Pancreas (tissue), 10 donors: Measurements from ENCODE around the gene CCNE1. TPM values are rescaled to one million over a fixed set of nuclear protein-coding genes. Genes with fewer than 3 reads are reported as not detected.

Experiments
- ATAC-seq, 4 donors: fragments of 200-7000 bp; cut with Tn5 transposase; one replicate each; pipeline versions ENCODE4 v1.8.0 to v1.9.1; 2020; ENCODE audit warnings: mild to moderate bottlenecking in 4 of 4, moderate library complexity in 4 of 4
- DNase-seq, 6 donors: peaks; one replicate each; pipeline ENCODE4 v3.0.0-alpha.2; 2020
- FAIRE-seq: peaks from 2 replicates; lab custom pipeline; 2012; peaks lifted over from hg19 to GRCh38; lab: Jason Lieb, UNC
- H3K27ac ChIP-seq, 4 donors: fragments of 200-600 bp; sonication (generic); 1 replicate in 3 of 4; 2 replicates in 1 of 4; pipeline versions ENCODE4 v1.5.0 to v1.8.0; 2020
- H3K27me3 ChIP-seq, 4 donors: fragments of 200-600 bp; one replicate each; pipeline ENCODE4 v1.8.0; 2021
- H3K36me3 ChIP-seq, 3 donors: fragments of 200-600 bp; sonication (generic) in 1 of 3; one replicate each; pipeline versions ENCODE4 v1.5.0 to v1.8.0; 2020 to 2021
- H3K4me1 ChIP-seq, 3 donors: fragments of 200-600 bp; one replicate each; pipeline ENCODE4 v1.8.0; 2021
- H3K4me3 ChIP-seq, 4 donors: fragments of 200-600 bp; sonication (generic) in 2 of 4; one replicate each; pipeline versions ENCODE4 v1.5.0 to v1.8.0; 2020 to 2021
- H3K9me3 ChIP-seq, 4 donors: fragments of 200-600 bp; one replicate each; pipeline ENCODE4 v1.8.0; 2021
- CTCF ChIP-seq, 4 donors: fragments of 200-600 bp; sonication (generic) in 3 of 4; IDR thresholded peaks; one replicate each; pipeline versions ENCODE4 v1.5.0 to v1.8.0; 2021; ENCODE audit warnings: antibody characterized with exemption in 4 of 4
- WGBS, 2 donors: extraction: QIAGEN DNeasy Blood & Tissue Kit; methylation state at CpG; one replicate each; pipeline ENCODE4 v1.1.7; 2013; 5-methylcytosine and 5-hydroxymethylcytosine counted together
- intact Hi-C, 3 donors: fragments of 100-400 bp; cut with DNase I; formaldehyde crosslinking; loops; one replicate each; pipeline versions ENCODE4 v1.11.1 to v1.14.2; 2022
- polyA plus RNA-seq, 2 donors: library from polyadenylated mRNA; stranded (reverse); fragments of 200-250 nt; gene quantifications; one replicate each; pipeline ENCODE4 v1.2.3, GENCODE V29; 2013
- total RNA-seq, 6 donors: library from RNA; stranded (reverse); fragmentation: NEBNext Ultra II Directional in 4 of 6; extraction: Animal tissue kit (Norgen Biotek cat#: 25700) in 4 of 6; gene quantifications; one replicate each; pipeline versions ENCODE4 v1.2.1 to v1.2.4, GENCODE V29; 2021 to 2023
- donor health status: healthy with polysubstance abuse.
- donor health status: DM: no; HTN: no; CAD: no; lungs with moderate emphysema.
- donor health status: DM: no; HTN: no; CAD: no.
- donor health status: control.
- donor health status: control.
- donor health status: Bipolar disorder and iron deficiency.
- donor health status: DM: yes; HTN: yes; CAD: no.
- donor health status: DM: no; HTN: no; CAD: no.
- donor health status: DM: no; HTN: no; CAD: no.
- donor health status: DM: yes; HTN: yes; CAD: no.

CCNE1 gene
- total and polyA plus RNA-seq, 8 donors, result 0.23 to 1.9 (median 0.74) TPM

DNA sequence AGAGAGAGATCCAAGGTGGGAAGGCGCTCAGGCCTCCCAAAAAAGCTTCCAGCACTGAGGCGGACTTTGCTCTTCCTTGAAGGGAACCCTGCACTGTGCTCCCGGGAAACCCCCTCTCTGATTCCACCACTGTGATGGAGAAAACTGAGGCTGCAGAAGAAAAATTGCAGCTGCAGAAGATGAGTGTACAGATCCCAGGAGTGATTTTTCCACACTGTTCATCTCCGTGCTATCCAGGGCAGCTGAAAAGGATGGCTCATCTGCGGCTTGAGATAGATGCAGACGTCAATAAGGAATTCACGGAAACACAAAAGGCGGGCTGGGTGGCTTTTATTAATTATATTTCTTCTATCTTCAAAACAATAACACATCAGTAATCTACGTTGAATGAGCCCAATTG, 26.2 kb downstream of the CCNE1 start:
- intact Hi-C loops, result no loop called here
- Histone ChIP-seq H3K9me3 (no peaks in the 10 kb centered on the region), H3K4me1 (no peaks in the 10 kb centered on the region), H3K4me3 (no peak overlapping the region), H3K27ac (no peak overlapping the region), H3K36me3 (no peaks in the 10 kb centered on the region), H3K27me3 (no peaks in the 10 kb centered on the region)
- TF ChIP-seq CTCF (IDR thresholded peaks at IDR 0.05), result no peak
- WGBS, 2 donors, result 69 to 75% methylated on average over 9 of the region's 9 CpGs
- FAIRE-seq (no peak), ATAC-seq (no peak), DNase-seq (no peak)

DNA sequence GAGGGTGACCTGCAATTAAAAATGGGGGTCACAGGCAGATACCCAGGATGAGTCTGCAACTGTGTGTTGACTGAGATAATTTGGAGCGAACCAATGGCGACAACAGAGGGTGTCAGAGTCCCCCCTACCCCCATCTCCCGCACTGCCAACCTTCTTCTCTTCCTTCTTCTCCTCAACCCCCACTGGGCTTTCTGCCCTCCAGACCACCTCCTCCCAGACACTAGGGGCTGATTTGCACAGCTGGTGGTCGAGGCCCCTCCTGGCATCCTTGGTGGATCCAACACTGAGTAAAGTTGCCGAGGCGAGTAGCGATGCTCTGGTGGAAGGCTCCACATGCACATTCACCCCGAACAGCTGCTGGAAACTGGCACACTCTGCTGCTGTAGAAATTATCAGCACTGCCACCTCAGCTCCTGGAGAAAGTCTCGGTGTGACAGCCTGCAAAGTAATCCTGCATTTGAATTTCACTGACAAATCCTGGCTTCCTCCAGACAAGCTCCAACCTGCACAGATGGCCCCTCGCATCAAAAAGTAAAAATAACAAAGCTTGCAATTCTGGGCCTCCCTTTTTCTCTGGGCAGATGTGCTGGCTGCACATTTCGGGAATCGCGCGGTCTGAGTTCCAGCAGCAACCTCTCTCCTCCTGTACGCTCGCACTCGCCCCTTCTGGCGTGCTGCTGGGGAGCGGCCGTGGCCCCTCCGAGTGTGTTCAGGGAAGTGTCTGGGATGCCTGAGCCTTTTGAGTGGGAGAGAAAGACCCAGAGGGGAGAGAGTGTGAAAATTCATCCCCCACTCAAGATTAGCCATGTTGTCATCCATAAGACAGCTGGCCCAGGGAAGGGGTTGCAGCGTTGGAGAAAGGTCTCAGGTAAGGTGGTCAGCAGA, 28.5 kb downstream of the CCNE1 start:
- DNase-seq, result no peak
- intact Hi-C loops, result no loop called here
- Histone ChIP-seq H3K4me3 (no peak overlapping the region), H3K9me3 (no peaks in the 10 kb centered on the region), H3K27me3 (no peaks in the 10 kb centered on the region), H3K27ac (no peak overlapping the region), H3K4me1 (peaks cover 0 to 12% (median 0%) of the 10 kb centered on the region in 3 donors), H3K36me3 (no peaks in the 10 kb centered on the region)
- ATAC-seq, result no peak
- WGBS, 2 donors, result 67 to 71% methylated on average over 22 of the region's 22 CpGs
- no peak for FAIRE-seq
- no peak for TF ChIP-seq CTCF (IDR thresholded peaks at IDR 0.05)

DNA sequence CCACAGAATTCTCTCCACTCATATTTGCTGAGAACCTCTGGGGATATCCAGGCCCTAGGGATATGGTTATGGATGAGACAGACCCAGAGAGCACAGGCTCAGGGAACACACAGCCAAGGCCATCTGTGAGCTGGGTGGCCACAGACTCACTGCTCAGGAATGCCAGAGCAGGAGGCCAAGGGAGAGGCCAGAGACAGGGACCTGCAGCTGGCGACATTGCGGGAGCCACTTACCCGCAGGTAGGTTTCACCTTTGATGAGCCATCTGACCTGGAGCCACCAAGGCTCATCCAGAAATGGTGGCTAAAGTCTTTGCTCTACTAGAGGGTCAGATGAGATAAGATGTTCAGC, 29.4 kb downstream of the CCNE1 start:
- intact Hi-C loops, result no loop called here
- ATAC-seq (no peak), DNase-seq (no peak), FAIRE-seq (no peak)
- no peak for TF ChIP-seq CTCF (IDR thresholded peaks at IDR 0.05)
- H3K27ac ChIP-seq, result no peak overlapping the region
- no peak overlapping the region for H3K4me3 ChIP-seq
- H3K4me1 ChIP-seq, result peaks cover 0 to 12% (median 6%) of the 10 kb centered on the region in 3 donors
- no peaks in the 10 kb centered on the region for H3K9me3 ChIP-seq
- no peaks in the 10 kb centered on the region for H3K27me3 ChIP-seq
- no peaks in the 10 kb centered on the region for H3K36me3 ChIP-seq
- WGBS, 2 donors, result 89 to 90% methylated on average over 3 of the region's 3 CpGs

DNA sequence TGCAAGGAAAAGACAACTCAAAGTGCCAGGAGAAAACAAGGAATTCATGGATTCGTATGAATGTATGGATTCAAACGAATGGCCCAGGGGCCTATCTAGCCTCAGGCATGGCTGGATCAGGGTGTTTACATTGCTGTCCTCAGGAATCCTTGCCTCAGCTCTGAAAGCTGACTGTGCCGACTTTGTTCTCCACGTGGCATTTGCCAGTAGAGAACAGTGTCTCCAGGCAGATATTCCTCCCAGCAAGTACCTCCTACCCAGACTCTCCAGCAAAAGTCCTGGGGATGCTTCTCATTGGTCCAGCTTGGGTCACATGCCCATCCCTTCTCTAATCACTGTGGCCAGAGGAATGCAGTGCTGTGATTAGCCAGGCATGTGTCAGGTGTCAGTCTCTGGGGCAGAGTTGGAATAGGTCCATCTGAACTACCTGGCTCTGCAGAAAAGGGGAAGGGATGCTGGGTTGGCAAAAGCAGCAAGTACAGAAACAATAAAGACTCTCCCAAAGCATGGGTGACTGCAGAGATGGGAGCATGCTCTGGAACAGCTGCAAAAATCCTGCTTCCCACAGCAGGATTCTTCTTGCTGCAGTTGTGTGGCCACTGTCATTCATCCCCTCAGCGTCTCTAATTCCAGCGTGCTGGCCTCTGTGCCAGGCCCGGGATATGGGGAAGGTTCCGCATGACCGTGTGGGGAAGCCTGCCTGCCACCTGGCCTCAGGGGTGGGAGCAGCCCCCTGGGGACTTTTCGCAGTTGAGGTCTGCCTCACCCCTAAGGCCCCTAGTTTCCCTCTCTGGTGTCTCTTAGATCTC, 30.0 kb downstream of the CCNE1 start:
- intact Hi-C loops, result no loop called here
- ATAC-seq (no peak), FAIRE-seq (no peak), DNase-seq (no peak)
- H3K4me1 ChIP-seq, result peaks cover 0 to 12% (median 6%) of the 10 kb centered on the region in 3 donors
- 64 to 74% methylated on average over 10 of the region's 10 CpGs for WGBS, 2 donors
- H3K27me3 ChIP-seq, result no peaks in the 10 kb centered on the region
- H3K4me3 ChIP-seq, result no peak overlapping the region
- no peaks in the 10 kb centered on the region for H3K36me3 ChIP-seq
- no peaks in the 10 kb centered on the region for H3K9me3 ChIP-seq
- TF ChIP-seq CTCF (IDR thresholded peaks at IDR 0.05), result no peak
- no peak overlapping the region for H3K27ac ChIP-seq
